Measurements from ENCODE around the gene HSD17B14. TPM values are rescaled to one million over a fixed set of nuclear protein-coding genes. Genes with fewer than 3 reads are reported as not detected.

The HSD17B14 gene
- total RNA-seq, 2 donors from 2014 or later, result 1.3 to 1.7 TPM

GRCh38 chr19:48844472-48844871 lies 8.2 kb upstream of the HSD17B14 start:
- DNase-seq (ENCODE audit: low spot score in 2 of 2) (no peak), ATAC-seq (peak; percentile 29 to 57)

GRCh38 chr19:48842789-48843162 lies 6.5 kb upstream of the HSD17B14 start:
- no peaks in the 10 kb centered on the region for H3K9me3 Mint-ChIP-seq
- no peaks in the 10 kb centered on the region for H3K36me3 Mint-ChIP-seq
- peak; percentile 62 to 75 for ATAC-seq
- peak in 1 of 2 donors; percentile 65 for DNase-seq (ENCODE audit: low spot score in 2 of 2)
- peak overlapping the region; percentile 12 to 73 for H3K27ac Mint-ChIP-seq

More at GRCh38 chr19:48844472-48844871, 8.2 kb upstream of the HSD17B14 start:
- no peaks in the 10 kb centered on the region for H3K36me3 Mint-ChIP-seq
- no peaks in the 10 kb centered on the region for H3K9me3 Mint-ChIP-seq
- H3K27ac Mint-ChIP-seq, result no peak overlapping the region

DNA sequence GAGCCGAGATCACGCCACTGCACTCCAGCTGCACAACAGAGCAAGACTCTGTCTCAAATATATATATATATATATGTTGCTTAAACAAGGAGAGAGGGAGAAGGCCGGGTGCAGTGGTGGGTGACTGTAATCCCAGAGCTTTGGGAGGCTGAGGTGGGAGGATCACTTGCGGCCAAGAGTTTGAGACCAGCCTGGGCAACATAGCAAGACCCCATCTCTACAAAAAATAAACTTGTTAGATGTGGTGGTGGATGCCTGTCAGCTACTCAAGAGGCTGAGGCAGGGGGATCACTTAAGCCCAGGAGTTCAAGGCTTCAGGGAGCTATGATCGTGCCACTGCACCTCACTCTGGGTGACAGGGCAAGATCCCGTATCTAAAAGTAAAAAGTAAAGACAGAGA lies 5.3 kb upstream of the HSD17B14 start:
- no peak overlapping the region for H3K27ac Mint-ChIP-seq
- no peaks in the 10 kb centered on the region for H3K36me3 Mint-ChIP-seq
- no peak for ATAC-seq
- no peak for DNase-seq (ENCODE audit: low spot score in 2 of 2)
- H3K9me3 Mint-ChIP-seq, result no peaks in the 10 kb centered on the region

DNA sequence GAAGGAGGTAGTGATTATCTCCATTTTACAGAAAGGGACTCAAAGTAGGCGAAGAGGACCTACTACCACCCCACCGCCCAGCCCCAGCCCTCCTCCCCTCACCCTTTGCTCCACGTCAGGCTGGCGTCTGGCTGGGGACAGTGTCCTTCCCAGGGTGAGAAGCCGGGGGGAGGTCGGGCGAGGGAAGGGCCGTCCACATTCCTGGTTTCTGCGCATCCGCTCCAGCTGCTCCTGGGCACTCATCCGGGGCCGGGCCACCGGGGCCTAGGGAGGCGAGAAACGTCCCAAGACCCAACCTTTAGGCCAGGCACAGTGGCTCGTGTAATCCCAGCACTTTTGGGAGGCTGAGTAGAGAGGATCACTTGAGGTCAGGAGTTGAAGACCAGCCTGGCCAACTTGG lies 4.8 kb upstream of the HSD17B14 start:
- ATAC-seq (no peak), DNase-seq (ENCODE audit: low spot score in 2 of 2) (no peak)
- H3K36me3 Mint-ChIP-seq, result no peaks in the 10 kb centered on the region
- no peak overlapping the region for H3K27ac Mint-ChIP-seq
- no peaks in the 10 kb centered on the region for H3K9me3 Mint-ChIP-seq

- no peak for DNase-seq (ENCODE audit: low spot score in 2 of 2)
- no peaks in the 10 kb centered on the region for H3K9me3 Mint-ChIP-seq
- no peak for ATAC-seq
- no peaks in the 10 kb centered on the region for H3K36me3 Mint-ChIP-seq
- H3K27ac Mint-ChIP-seq, result peak overlapping the region in 1 of 2 donors; percentile 39
These were observed 1.4 kb upstream of the HSD17B14 start for GRCh38 chr19:48837687-48838086.

DNA sequence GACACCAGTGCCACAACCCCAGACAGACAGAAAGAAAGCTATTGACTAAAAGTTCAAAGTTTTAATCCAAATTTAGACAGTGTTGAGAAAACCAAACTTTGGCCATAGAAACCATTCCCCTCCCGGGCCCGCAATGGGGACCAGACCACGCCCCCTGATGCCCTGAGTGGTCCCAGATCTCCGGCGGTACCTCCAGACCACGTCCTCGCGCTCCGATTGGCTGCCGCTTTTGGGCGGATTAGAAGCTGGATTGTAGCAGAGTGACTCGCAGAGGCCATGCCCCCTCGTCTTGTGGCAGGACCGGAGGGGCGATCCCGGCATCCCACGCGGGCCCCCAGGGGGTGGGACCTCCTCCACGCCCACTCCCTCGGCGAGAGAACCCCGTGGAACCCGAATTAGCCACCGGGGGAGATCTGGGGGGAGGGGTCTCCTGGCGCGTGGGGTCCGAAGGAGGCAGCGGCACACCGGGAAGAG lies 797 bp upstream of the HSD17B14 start:
- ATAC-seq (peak; percentile 47 to 87), DNase-seq (ENCODE audit: low spot score in 2 of 2) (peak; percentile 61 to 82)
- H3K9me3 Mint-ChIP-seq, result no peaks in the 10 kb centered on the region
- H3K36me3 Mint-ChIP-seq, result no peaks in the 10 kb centered on the region
- peak overlapping the region; percentile 38 to 75 for H3K27ac Mint-ChIP-seq

DNA sequence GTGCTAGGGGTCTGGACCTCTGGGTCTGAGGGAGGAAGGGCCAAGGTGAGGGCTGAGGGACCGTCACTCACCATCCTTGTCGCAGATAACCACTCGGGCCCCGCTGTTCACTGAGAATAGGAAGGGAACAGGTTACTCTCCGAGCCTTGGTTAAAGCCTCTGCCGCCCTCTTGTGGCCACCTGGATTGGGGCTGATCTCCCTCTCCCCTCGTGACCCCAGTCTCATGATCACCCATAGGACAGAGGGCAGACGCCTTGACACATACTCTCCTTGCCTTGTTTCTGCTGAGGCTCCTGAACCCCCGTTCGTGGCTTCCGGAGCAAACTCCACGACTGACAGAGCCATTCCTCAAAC lies 580 bp downstream of the HSD17B14 start:
- Mint-ChIP-seq H3K36me3 (no peaks in the 10 kb centered on the region), H3K9me3 (no peaks in the 10 kb centered on the region), H3K27ac (peak overlapping the region; percentile 38 to 74)
- peak; percentile 92 to 98 for DNase-seq (ENCODE audit: low spot score in 2 of 2)
- peak; percentile 94 to 98 for ATAC-seq

DNA sequence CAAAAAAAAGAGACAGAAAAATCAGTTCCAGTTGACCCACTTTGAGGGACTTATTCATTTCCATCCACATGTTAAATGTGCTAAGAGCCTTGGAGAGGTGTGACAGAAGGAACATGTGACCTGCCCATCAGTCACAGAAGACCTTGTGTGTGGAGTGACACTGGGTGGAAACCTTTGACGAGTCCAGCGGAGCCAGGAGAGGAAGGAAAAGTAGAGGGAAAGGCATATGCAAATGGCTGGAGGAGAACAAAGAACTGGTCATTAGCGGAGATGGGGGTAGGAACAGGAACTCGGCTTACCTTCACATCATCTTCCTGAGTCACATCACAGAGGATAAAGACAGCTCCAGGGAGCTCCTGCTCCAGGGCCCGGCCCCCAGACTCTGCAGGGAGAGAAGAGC lies 2.3 kb downstream of the HSD17B14 start:
- DNase-seq (ENCODE audit: low spot score in 2 of 2), result no peak
- H3K36me3 Mint-ChIP-seq, result no peaks in the 10 kb centered on the region
- H3K27ac Mint-ChIP-seq, result peak overlapping the region; percentile 54 to 58
- H3K9me3 Mint-ChIP-seq, result no peaks in the 10 kb centered on the region
- ATAC-seq, result no peak

DNA sequence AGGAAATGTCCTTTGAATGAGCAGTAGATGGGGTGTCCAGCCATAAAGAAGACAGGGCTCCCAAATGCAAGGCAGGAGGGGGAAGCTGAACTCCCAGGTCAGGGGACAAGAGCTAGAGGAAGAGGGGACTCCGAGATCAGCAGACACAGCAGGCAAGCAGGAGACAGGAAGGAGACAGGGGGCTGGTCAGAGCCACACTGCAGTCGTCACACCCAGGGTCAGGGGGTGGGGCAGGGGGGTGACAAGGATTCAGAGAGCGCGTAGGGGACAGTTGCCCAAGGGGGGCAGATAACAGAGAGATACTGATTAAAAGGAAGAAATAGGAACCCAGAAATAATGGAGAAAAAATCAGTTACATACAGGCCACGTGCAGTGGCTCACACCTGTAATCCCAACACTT lies 3.2 kb downstream of the HSD17B14 start:
- Mint-ChIP-seq H3K36me3 (no peaks in the 10 kb centered on the region), H3K9me3 (no peaks in the 10 kb centered on the region), H3K27ac (peak overlapping the region in 1 of 2 donors; percentile 58)
- ATAC-seq (no peak), DNase-seq (ENCODE audit: low spot score in 2 of 2) (no peak)

GRCh38 chr19:48830965-48831364 lies 5.3 kb downstream of the HSD17B14 start:
- H3K9me3 Mint-ChIP-seq, result no peaks in the 10 kb centered on the region
- no peaks in the 10 kb centered on the region for H3K36me3 Mint-ChIP-seq
- no peak for ATAC-seq
- no peak for DNase-seq (ENCODE audit: low spot score in 2 of 2)
- H3K27ac Mint-ChIP-seq, result no peak overlapping the region

DNA sequence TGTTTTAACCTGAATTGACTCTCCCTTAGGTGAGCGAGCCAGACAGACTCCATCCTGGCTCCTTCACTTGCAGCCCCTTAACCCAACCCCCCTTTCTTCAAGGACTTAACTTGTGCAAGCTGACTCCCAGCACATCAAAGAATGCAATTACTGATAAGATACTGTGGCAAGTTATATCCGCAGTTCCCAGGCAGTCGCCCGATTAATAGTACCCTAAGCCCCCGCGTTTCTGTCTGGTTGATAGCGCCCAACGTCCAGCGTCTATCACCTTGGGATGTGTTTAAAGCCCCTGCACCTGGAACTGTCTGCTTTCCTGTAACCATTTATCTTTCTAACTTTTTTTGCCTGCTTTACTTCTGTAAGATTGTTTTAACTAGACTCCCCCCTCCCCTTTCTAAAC lies 6.2 kb downstream of the HSD17B14 start:
- H3K27ac Mint-ChIP-seq, result no peak overlapping the region
- no peak for DNase-seq (ENCODE audit: low spot score in 2 of 2)
- no peaks in the 10 kb centered on the region for H3K36me3 Mint-ChIP-seq
- H3K9me3 Mint-ChIP-seq, result no peaks in the 10 kb centered on the region
- ATAC-seq, result no peak

DNA sequence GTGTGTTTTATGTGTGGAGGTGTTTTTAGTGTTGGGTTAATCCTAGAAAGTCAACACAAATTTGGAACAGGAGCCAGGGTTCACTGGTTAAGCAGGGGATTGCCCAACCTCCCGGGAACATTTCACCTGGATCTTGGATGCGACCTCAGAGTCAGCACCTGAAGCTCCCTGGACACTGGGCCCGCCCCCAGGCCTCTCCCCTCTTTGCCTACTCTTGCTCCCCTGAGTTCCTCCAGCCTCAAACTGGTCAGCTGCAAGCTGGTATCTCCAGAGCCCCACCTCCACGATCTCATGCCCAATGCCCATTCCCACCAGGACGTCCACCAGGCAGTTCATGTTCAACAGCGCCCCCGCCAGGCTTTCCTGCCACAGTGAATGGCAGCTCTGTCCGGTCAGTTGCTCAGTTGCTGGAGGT lies 9.7 kb downstream of the HSD17B14 start:
- no peaks in the 10 kb centered on the region for H3K9me3 Mint-ChIP-seq
- ATAC-seq, result no peak
- H3K36me3 Mint-ChIP-seq, result no peaks in the 10 kb centered on the region
- DNase-seq (ENCODE audit: low spot score in 2 of 2), result no peak
- H3K27ac Mint-ChIP-seq, result no peak overlapping the region

DNA sequence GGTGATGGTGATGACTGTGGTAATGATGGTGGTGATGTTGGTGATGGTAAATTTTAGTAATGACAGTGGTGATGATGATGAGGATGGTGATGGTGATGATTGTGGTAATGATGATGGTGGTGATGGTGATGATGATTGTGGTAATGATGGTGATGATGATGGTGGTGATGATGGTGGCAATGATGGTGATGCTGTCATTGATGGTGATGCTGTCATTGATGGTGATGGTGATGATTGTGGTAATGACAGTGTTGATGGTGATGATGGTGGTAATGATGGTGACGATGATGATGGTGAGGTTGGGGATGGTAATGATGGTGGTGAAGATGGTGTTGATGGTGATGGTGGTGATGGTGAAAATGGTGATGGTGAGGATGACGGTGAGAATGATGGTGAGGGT lies 13.8 kb downstream of the HSD17B14 start:
- H3K36me3 Mint-ChIP-seq, result no peaks in the 10 kb centered on the region

DNA sequence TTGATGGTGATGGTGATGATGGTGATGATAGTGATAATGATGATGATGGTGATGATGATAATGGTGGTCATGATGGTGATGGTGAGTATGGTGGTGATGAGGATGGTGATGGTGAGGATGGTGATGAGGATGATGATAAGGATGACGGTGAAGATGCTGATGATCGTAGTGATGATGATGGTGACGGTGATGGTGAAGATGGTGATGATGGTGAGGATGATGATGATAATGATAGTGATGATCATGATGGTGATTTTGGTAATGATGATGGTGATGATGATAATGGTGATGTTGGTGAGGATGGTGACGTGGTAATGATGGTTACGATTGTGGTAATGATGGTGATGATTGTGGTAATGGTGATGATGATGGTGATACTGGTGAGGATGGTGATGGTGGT lies 14.7 kb downstream of the HSD17B14 start:
- ATAC-seq (no peak), DNase-seq (ENCODE audit: low spot score in 2 of 2) (no peak)
- Mint-ChIP-seq H3K9me3 (no peaks in the 10 kb centered on the region), H3K27ac (no peak overlapping the region), H3K36me3 (no peaks in the 10 kb centered on the region)

More for the DNA sequence above, 13.8 kb downstream of the HSD17B14 start:
- Mint-ChIP-seq H3K9me3 (no peaks in the 10 kb centered on the region), H3K27ac (no peak overlapping the region)
- no peak for ATAC-seq
- DNase-seq (ENCODE audit: low spot score in 2 of 2), result no peak

GRCh38 chr19:48819366-48819816 lies 16.9 kb downstream of the HSD17B14 start:
- ATAC-seq, result no peak
- no peaks in the 10 kb centered on the region for H3K9me3 Mint-ChIP-seq
- no peaks in the 10 kb centered on the region for H3K36me3 Mint-ChIP-seq
- no peak overlapping the region for H3K27ac Mint-ChIP-seq
- no peak for DNase-seq (ENCODE audit: low spot score in 2 of 2)

DNA sequence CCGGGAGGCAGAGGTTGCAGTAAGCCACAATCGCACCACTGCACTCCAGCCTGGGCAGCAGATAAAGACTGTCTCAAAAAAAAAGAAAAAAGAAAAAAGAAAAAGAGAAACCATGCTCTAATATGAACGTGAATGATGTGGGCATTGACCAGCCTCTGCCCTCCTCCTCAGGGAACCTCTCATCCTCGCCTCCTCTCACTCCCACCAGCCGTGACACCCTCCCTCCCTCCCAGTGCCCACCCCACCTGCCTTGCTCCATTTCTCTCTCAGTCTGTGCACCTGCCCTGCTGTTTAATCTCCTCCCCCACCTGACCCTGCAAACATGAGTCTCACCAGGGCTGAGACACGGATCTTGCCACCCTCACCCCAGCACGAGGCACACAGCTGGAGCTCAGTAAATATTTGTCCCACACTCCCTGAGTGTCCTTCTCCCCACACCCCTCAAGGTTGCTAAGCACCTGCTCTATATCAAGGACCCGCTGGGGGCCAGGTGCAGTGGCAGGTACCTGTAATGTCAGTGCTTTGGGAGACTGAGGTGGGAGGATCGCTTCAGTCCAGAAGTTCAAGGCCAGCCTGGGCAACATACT lies 18.0 kb downstream of the HSD17B14 start:
- no peak overlapping the region for H3K27ac Mint-ChIP-seq
- H3K9me3 Mint-ChIP-seq, result no peaks in the 10 kb centered on the region
- H3K36me3 Mint-ChIP-seq, result no peaks in the 10 kb centered on the region
- no peak for DNase-seq (ENCODE audit: low spot score in 2 of 2)
- ATAC-seq, result no peak

GRCh38 chr19:48817585-48818124 lies 18.6 kb downstream of the HSD17B14 start:
- H3K36me3 Mint-ChIP-seq, result no peaks in the 10 kb centered on the region
- DNase-seq (ENCODE audit: low spot score in 2 of 2) (no peak), ATAC-seq (no peak)
- H3K9me3 Mint-ChIP-seq, result no peaks in the 10 kb centered on the region
- no peak overlapping the region for H3K27ac Mint-ChIP-seq

GRCh38 chr19:48815870-48816501 lies 20.3 kb downstream of the HSD17B14 start:
- H3K27ac Mint-ChIP-seq, result peak overlapping the region in 1 of 2 donors; percentile 26
- ATAC-seq, result peak in 1 of 2 donors; percentile 60
- no peaks in the 10 kb centered on the region for H3K9me3 Mint-ChIP-seq
- H3K36me3 Mint-ChIP-seq, result no peaks in the 10 kb centered on the region
- DNase-seq (ENCODE audit: low spot score in 2 of 2), result no peak
